EH (cell line): ENCODE data around the gene GNA12.
A peak's percentile ranks its signal among the peaks of the same experiment; 100 is the strongest.
"Not testable (repeated sequence)": the region's sequence is repeated elsewhere in the genome, so short reads cannot be mapped to it uniquely, and the experiment has no call there.

Experiments used
- DNase-seq: peaks from one replicate; pipeline ENCODE4 v3.0.0-alpha.2; 2015; ENCODE audit warnings: low read depth

Gene GNA12

DNA sequence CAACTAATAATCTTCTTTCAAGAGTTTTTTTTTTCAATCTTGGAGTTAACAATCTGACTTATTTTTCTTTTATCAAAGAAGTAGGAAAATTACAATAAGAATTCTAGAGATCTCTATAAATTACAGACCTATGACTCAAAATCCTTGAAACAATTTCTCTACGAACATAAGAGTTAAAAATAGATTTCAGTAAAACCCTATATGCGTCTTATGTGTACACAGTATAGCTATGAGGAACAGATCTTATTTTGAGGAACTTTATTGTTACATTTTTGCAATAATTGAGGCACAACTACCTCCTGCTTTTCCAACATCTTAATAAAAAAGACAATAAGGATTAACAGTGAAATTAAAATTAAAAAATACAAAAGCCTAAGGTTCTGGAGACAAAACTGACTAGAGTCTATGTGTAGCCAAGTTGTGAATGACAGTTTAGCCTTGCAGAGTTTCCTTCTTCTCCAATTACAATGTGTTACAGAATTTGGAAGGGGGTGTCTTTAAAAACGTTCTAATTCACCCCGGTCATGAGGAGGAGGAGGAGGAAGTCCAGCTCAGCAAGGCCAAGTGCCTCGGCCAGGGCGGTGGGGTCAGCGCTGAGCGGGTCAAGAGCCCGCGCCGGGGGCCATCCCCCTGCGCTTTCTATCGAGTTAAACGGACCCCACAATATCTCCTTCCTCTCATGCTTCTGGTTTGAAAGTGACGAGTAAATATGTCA is 115.6 kb downstream of the GNA12 start:
- DNase-seq: peak; percentile 45

DNA sequence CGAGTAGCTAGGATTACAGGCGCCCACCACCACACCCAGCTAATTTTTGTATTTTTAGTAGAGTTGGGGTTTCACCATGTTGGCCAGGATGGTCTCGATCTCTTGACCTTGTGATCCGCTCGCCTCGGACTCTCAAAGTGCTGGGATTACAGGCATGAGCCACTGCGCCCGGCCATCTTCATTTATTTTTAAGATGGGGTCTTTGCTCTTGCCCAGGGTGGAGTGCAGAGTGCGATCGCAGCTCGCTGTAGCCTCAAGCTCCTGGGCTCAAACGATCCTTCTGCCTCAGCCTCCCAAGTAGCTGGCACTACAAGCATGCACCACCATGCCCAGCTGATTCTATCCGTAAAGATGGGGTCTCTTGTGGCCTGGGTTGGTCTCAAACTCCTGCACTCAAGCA is 116.9 kb downstream of the GNA12 start:
- not testable (repeated sequence) for DNase-seq

DNA sequence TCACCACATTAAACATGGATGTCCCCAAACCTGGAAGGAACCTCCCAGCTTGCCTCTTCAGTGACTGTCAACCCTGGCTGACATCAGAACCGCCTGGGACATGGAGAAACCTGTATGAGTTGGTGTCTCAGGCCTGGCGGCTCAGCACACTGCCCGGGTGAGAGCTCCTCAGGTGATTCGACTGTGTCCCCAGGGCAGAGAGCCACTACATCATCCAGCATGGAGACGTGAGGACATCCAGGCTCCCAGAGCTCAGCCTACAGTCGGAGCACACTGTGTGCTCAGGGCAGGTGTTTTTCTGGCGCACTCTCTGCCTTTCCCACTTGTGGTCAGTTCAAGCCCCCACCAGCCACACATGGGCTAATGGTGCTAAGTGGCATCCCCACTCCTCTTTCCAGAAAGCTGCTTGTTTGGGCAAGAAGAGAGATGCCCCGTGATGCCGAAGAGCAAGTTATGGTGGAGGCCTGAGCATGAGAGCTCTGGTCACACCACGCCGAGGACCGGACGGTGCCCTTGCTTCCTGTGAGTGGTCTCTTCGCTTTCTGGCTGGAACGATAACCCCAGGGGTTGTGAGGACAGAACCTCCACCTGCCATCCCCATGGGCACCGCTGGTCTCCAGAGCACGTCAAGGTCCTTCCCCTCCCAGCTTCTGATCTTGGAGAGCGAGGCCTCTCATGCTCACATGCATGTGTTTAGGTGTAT is 117.6 kb downstream of the GNA12 start:
- DNase-seq: no peak

DNA sequence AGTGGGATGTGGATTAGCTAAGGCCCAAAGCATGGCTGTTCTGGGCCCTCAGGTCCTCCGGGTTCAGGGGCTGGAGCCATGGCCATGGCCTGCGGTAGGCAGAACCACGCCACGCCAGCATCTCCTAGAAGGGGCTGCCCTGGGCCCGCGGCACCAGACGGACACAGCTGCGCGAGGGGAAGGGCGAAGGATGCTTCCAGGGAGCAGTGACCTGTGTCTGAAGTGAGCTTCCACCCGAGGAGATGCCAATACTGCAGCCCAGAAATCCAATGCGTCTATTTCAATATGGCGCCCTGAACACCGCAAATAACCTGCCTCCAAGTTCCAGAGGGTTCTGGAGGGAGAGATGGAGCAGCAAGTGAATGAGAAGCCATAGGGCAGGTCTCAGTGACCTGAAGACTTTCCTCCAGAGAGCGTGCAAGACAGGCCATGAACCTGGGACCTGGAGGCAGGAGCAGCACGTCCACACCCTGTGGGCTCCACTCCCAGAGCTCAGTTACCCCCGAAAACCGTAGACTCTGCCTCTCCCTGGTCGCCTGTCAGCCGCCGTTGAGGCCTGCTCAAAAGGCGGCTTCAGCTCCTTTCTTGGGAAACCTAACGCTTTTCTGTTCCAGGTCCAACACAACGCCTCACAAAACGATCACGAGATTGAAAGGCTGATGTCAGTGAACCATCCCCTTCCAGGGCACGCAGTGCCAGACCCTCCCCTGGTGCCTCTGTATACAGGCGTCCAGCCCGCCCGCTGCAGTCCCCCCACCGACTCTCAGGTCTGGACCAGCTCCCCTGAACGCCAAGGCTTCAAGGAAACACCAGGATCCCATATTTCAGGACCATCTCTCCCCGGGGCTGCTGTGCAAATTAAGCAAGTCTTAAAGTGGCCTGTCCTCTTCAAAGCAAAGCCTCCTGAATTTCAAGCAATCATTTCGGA is 118.7 kb downstream of the GNA12 start:
- DNase-seq: no peak

DNA sequence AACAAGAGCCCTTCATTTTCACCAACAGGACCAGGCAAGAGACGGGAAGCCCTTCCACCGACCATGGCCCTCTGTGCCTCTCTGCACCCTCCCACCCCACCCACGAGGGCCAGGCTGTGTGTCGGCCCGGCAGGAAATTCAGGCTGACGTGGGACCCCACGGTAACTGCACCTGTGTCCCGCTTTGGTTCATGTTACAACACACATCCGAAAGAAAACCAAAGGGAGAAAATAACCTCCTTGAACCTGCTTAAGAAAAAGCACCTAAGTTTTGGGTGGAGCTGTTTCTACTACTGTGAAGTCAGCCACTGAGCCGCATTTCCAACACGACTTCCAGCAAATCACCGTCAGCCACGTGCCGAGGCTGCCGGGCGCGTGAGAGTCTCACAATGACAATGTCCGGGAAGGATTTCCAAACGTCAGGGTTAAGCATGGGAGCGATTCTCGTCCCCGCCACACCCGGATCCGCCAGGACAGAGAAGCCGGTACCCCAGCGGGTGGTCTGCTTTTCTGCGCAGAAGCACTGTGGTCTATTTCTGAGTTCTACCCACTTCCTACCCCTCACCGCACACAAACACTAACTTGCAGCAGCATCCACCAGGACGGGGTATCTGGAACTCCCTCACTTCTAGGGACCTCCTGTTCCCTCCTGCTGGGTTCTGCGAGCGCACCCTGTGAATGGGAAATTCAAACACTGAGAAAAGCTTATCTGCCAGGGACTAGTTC is 119.5 kb downstream of the GNA12 start:
- DNase-seq: no peak

DNA sequence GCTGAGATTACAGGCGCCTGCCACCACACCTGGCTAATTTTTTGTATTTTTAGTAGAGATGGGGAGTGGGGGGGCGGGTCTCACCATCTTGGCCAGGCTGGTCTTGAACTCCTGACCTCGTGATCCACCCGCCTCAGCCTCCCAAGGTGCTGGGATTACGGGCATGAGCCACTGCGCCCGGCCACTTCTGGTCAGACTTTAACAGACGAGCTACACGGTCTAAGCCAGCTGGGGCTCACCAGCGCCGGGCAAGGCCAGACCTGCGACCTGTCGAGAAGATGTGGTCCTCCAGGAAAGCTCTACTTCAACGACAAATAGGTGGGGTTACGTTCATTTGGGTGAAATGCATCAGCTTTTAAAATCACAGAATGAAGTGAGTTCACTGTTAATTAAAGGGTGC is 120.1 kb downstream of the GNA12 start:
- DNase-seq: not testable (repeated sequence)

- no peak for DNase-seq
These were observed 120.8 kb downstream of the GNA12 start for GRCh38 chr7:2723138-2723850.

- no peak for DNase-seq
These were observed 121.5 kb downstream of the GNA12 start for GRCh38 chr7:2722591-2722990.

DNA sequence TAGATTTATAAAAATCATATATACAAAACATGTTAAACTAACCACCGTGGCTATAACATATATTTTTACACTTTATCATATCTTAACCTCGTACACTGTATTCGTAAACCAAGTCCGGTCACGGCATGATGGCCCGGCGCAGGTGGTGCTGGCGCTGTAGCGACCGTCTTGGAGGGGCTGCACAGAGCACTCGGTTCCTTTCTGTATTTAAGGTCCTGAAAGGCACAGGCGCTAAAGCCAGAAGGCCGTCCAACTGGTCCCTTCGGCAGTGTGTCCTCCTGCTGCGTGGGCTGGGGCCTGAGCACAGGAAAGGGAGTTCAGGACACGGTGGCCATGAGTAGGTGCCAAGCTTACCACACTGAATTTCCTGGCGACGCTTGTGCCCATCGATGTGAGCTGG is 122.3 kb downstream of the GNA12 start:
- DNase-seq: no peak

- DNase-seq: no peak
These were observed 124.1 kb downstream of the GNA12 start for GRCh38 chr7:2720024-2720423.

GRCh38 chr7:2719007-2719406 is 125.1 kb downstream of the GNA12 start:
- DNase-seq: no peak

DNA sequence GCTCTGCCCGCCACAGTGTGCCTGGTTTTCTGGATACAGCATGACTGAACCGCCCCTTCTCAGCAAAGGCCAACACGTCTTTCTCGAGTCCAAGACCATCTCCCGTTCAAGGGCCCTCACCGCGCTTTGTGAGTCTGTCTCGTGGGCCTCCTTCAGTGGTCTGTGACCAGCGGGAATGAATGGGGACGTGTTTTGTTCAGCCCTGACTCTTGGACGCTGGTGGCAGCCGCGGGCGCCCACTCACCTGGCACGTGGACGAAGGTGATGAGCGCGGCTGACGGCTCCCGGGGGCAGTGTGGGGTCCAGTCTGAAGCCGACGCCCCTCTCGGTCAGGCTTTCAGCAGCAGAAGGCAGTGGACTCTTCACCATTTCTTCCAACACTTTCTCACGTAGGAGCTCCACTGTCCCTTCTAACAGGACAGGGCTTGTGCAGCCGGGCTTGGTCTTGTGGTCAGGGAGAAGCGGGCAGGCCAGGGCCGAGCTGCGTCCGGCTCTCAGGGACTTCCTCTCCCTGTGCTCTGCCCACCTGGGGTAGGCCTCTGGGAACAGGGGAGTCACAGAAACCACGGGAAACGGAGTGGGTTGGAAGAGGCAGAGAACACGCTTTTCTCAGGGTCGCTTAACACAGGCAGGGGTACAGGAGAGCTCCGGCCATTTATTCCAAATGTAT is 125.7 kb downstream of the GNA12 start:
- DNase-seq: no peak

GRCh38 chr7:2717293-2718261 is 126.5 kb downstream of the GNA12 start:
- peak; percentile 67 for DNase-seq

DNA sequence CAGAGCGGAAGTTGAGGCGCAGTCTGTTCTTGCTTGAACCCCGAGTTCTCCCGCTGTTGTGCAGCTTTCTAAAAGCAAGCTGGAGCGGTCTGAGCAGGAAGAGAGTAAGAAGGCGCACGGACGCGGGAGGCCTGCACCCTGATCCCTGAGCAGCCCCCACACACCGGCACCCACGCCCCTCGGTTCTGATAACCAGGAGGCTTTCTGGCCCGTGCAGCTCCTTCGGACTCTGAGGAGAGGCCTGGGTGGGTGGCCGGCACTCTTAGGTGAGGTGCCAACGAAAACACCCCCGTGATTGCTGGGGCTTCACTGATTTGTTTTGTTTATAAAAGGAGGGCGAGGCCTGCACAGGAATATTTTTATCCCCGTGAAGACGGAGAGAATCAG is 127.2 kb downstream of the GNA12 start:
- DNase-seq: no peak

DNA sequence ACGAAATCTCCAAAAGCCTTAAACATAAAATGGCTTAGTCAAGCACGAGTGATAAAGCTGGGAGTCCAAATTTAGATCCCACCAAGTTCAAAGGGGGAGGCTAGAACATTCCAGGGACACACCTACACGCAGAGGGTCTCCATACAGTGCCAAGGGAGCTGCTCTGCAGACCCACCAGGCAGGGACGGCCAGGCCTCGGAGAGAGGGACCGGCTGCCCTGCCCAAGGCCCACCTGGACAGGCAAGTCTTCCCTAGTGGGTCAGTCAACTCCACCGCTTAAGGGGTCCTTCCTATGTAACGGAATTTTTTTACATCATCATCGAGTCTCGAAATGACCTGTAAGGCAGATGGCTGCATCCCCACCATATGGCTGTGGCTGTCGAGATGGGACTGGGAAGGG is 127.6 kb downstream of the GNA12 start:
- DNase-seq: no peak

DNA sequence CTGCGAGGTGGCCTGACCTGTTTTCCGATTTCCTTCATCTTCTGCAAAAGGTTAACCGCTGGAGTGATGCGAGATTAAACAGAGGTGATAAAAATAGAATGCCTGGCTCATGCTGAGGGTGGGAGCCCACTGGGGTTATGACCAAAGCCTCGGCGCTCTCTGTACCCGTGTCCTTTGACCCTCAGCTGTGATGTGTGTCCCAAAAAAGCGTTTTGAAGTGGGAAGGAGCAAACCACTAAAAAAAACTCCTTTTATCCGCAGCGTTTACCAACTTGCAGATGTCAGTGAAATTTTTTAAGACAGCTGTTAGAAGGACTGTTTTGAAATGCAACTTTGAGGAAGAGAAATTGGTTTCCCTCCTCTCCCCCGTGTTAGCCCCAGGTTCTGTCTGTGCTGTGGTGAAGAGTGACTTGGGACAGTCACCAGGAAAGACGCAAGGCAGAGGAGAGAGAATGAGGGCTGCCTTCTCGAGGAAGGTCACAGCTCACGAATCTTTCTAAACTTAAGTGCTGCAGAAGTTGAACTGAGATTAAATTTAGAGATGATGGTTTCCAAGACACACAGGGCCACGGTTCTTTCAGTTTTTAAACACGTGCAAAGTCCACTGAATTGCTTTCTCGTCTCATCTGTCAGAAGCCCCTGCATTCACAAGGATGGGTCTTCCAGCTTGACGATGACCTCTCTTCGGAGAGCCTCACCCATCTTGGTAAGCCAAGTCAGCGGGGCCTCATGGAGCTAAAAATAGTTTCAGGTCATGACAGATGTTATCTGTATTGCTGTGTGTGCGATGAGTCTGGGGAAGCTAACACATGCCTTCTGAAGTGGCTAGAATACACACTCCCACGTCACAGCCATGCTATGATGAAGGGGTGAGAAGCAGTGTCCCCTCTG is 128.5 kb downstream of the GNA12 start:
- peak; percentile 8 for DNase-seq

DNA sequence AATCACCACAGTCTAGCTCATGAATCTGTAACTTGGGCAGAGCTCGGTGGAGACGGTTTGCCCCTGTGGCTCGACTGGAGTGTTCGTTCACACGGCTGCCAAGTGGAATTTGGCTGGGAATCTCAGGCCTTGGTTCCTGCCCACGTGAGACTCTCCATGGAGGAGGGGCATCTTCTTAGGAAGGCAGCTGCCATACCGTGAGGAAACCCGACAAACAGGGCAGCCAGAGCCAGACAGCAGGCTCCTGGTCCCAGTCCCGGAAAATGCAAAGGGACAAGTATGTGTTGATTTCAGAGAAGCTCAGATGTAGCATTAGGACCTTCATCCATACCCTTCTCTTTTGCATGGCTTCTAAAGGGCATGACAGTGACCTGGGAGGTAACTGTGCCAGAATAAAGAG is 129.5 kb downstream of the GNA12 start:
- DNase-seq: no peak

GRCh38 chr7:2713978-2714377 is 130.1 kb downstream of the GNA12 start:
- DNase-seq: no peak

DNA sequence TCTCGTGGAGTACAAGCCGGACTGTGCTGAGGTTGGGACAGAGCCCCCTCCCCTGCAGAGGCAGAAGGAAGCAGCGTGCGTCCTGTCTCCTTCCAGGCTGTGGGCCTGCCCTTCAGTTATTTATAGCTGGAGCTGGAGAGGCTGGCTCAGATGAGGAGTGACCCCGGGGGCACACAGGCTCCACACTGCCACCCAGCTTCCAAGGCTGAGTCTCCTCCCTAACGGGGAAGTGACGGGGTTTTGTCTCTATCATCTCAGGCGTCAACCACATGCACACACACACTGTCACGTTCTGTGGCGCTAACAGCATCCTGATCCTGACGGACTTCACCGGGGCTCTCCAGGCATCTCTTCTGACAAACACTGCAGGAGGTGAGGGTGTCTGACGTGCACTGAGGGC is 130.7 kb downstream of the GNA12 start:
- DNase-seq: no peak
